Suprapubic skin (tissue), 3 donors: Measurements from ENCODE around the gene DAB2IP.

Experiments used
- POLR2A ChIP-seq, 2 donors: fragments of 450-650 bp; IDR thresholded peaks; one replicate each; pipeline ENCODE4 v1.6.1; 2017; ENCODE audit warnings: antibody characterized with exemption in 2 of 2, mild to moderate bottlenecking in 2 of 2, moderate library complexity in 2 of 2
- TF ChIP-seq, protein P1 (sequence below), 2 donors: fragments of 200-600 bp in 1 of 2; fragments of 450-650 bp in 1 of 2; sonication (generic) in 1 of 2; IDR thresholded peaks; one replicate each; pipeline ENCODE4 v1.5.1; 2016 to 2019; ENCODE audit warnings: antibody characterized with exemption in 2 of 2, mild to moderate bottlenecking in 1 of 2, moderate library complexity in 1 of 2

DNA sequence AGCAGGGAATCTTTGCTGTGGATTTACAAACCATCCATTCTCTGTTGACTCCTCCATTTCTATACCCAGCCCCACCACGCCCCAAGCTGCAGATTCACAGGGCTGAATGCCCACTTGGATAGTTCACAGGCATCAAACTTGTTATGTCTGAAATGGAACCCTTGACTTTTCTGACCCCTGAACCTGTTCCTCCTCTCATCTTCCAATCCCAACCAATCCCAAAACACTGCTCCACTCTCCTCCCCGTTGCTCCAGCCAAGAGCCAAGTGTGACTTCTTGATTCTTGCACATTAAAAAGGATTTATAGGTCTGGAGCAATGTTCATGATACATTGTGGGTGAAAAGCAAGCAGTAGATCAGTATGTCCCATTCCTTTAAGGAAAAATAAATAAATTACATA is 145.6 kb downstream of the DAB2IP start:
- no peak for TF ChIP-seq POLR2A (IDR thresholded peaks at IDR 0.05)
- TF ChIP-seq, protein P1, sequence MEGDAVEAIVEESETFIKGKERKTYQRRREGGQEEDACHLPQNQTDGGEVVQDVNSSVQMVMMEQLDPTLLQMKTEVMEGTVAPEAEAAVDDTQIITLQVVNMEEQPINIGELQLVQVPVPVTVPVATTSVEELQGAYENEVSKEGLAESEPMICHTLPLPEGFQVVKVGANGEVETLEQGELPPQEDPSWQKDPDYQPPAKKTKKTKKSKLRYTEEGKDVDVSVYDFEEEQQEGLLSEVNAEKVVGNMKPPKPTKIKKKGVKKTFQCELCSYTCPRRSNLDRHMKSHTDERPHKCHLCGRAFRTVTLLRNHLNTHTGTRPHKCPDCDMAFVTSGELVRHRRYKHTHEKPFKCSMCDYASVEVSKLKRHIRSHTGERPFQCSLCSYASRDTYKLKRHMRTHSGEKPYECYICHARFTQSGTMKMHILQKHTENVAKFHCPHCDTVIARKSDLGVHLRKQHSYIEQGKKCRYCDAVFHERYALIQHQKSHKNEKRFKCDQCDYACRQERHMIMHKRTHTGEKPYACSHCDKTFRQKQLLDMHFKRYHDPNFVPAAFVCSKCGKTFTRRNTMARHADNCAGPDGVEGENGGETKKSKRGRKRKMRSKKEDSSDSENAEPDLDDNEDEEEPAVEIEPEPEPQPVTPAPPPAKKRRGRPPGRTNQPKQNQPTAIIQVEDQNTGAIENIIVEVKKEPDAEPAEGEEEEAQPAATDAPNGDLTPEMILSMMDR (IDR thresholded peaks at IDR 0.05), result no peak
